ENCODE data around the gene EXOC2.

The EXOC2 gene

GRCh38 chr6:679282-679681 lies 13.7 kb downstream of the EXOC2 start:
- Histone ChIP-seq H3K4ac (ENCODE audit: low read length) (no peak overlapping the region), H4K91ac (ENCODE audit: low read depth, low read length, poor library complexity) (no peak overlapping the region), H3K14ac (ENCODE audit: low read length) (no peak overlapping the region), H3K23ac (ENCODE audit: low read depth, low read length, poor library complexity) (no peak overlapping the region), H3K79me1 (ENCODE audit: low read depth, low read length) (no peaks in the 10 kb centered on the region), H3K36me3 (replicated peaks in 1 of 2; ENCODE audit: control insufficient read depth in 2 of 2, insufficient read depth in 2 of 2, low read length in 2 of 2) (peaks cover 0 to 1% of the 10 kb centered on the region in 2 donors), H3K4me2 (ENCODE audit: insufficient read depth, low read length, poor library complexity, severe bottlenecking) (no peak overlapping the region), H3K4me3 (ENCODE audit: low read length in 2 of 2) (no peak overlapping the region), H2BK15ac (ENCODE audit: low read length) (no peak overlapping the region), H3K18ac (ENCODE audit: low read length) (no peak overlapping the region), H2BK5ac (ENCODE audit: low read length) (no peak overlapping the region), H2AFZ (ENCODE audit: low read length) (no peak overlapping the region), H3K9me3 (replicated peaks in 1 of 2; ENCODE audit: control insufficient read depth in 2 of 2, insufficient read depth in 1 of 2, low read depth in 1 of 2, low read length in 2 of 2) (peaks cover 0 to 8% of the 10 kb centered on the region in 2 donors), H3K4me1 (ENCODE audit: control insufficient read depth in 2 of 2, insufficient read depth in 1 of 2, low read depth in 1 of 2, low read length in 2 of 2) (peaks cover 16 to 17% of the 10 kb centered on the region in 2 donors), H2BK120ac (ENCODE audit: low read depth, low read length) (no peak overlapping the region), H3K27me3 (ENCODE audit: control insufficient read depth in 3 of 3, insufficient read depth in 3 of 3, low read depth in 1 of 3, low read length in 3 of 3) (no peaks in the 10 kb centered on the region), H2AK5ac (ENCODE audit: low read depth, low read length) (no peak overlapping the region), H3K9ac (ENCODE audit: low read depth, low read length, poor library complexity) (no peak overlapping the region), H4K8ac (ENCODE audit: low read depth, low read length) (no peak overlapping the region), H3K27ac (replicated peaks; ENCODE audit: low read length) (no peak overlapping the region), H2BK12ac (ENCODE audit: low read length) (no peak overlapping the region)
- no CpG with 5 or more reads among the region's 9 CpGs for whole genome bisulfite sequencing, 2 donors (ENCODE audit: extremely low coverage in 2 of 2, insufficient read length in 2 of 2, insufficient replicate concordance in 1 of 2)
- DNase-seq (ENCODE audit: low spot score): no peak

GRCh38 chr6:678520-678919 lies 14.4 kb downstream of the EXOC2 start:
- DNase-seq (ENCODE audit: low spot score): no peak

DNA sequence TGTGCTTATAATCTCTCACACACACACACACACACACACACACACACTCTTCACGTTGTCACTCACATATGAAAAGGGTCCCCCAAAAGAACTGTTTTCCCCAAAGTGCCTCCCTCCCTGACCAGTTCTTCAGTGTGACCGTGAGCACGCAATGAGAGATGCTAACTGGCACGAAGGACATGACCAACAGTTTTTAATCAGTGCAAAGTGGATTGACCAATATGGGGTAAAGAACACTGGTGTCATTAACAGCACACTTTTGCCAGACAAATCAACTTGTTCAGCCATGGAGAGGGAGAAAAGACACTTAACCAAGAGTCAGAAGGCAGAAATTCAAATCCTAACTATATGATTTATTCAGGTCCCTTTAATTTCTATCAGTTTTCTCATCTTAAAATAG lies 15.0 kb downstream of the EXOC2 start:
- no peak overlapping the region for H3K23ac ChIP-seq (ENCODE audit: low read depth, low read length, poor library complexity)
- H3K9me3 ChIP-seq (replicated peaks in 1 of 2; ENCODE audit: control insufficient read depth in 2 of 2, insufficient read depth in 1 of 2, low read depth in 1 of 2, low read length in 2 of 2): peaks cover 0 to 8% of the 10 kb centered on the region in 2 donors
- H2BK15ac ChIP-seq (ENCODE audit: low read length): no peak overlapping the region
- H3K4me2 ChIP-seq (ENCODE audit: insufficient read depth, low read length, poor library complexity, severe bottlenecking): no peak overlapping the region
- H3K4ac ChIP-seq (ENCODE audit: low read length): no peak overlapping the region
- no peak overlapping the region for H3K27ac ChIP-seq (replicated peaks; ENCODE audit: low read length)
- peaks cover 8 to 10% of the 10 kb centered on the region in 2 donors for H3K4me1 ChIP-seq (ENCODE audit: control insufficient read depth in 2 of 2, insufficient read depth in 1 of 2, low read depth in 1 of 2, low read length in 2 of 2)
- H2BK5ac ChIP-seq (ENCODE audit: low read length): no peak overlapping the region
- no peak overlapping the region for H3K14ac ChIP-seq (ENCODE audit: low read length)
- H3K36me3 ChIP-seq (replicated peaks in 1 of 2; ENCODE audit: control insufficient read depth in 2 of 2, insufficient read depth in 2 of 2, low read length in 2 of 2): peaks cover 0 to 1% of the 10 kb centered on the region in 2 donors
- no peak overlapping the region for H3K9ac ChIP-seq (ENCODE audit: low read depth, low read length, poor library complexity)
- no peak overlapping the region for H2AK5ac ChIP-seq (ENCODE audit: low read depth, low read length)
- H2BK120ac ChIP-seq (ENCODE audit: low read depth, low read length): no peak overlapping the region
- no peak overlapping the region for H2BK12ac ChIP-seq (ENCODE audit: low read length)
- H3K4me3 ChIP-seq (ENCODE audit: low read length in 2 of 2): no peak overlapping the region
- no peak overlapping the region for H4K8ac ChIP-seq (ENCODE audit: low read depth, low read length)
- H3K18ac ChIP-seq (ENCODE audit: low read length): no peak overlapping the region
- DNase-seq (ENCODE audit: low spot score): no peak
- no peak overlapping the region for H4K91ac ChIP-seq (ENCODE audit: low read depth, low read length, poor library complexity)
- no peaks in the 10 kb centered on the region for H3K79me1 ChIP-seq (ENCODE audit: low read depth, low read length)
- WGBS, 2 donors (ENCODE audit: extremely low coverage in 2 of 2, insufficient read length in 2 of 2, insufficient replicate concordance in 1 of 2): no CpG with 5 or more reads among the region's 4 CpGs
- H3K27me3 ChIP-seq (ENCODE audit: control insufficient read depth in 3 of 3, insufficient read depth in 3 of 3, low read depth in 1 of 3, low read length in 3 of 3): no peaks in the 10 kb centered on the region
- H2AFZ ChIP-seq (ENCODE audit: low read length): no peak overlapping the region

More at GRCh38 chr6:678520-678919, 14.4 kb downstream of the EXOC2 start:
- Histone ChIP-seq H3K14ac (ENCODE audit: low read length) (no peak overlapping the region), H3K9ac (ENCODE audit: low read depth, low read length, poor library complexity) (no peak overlapping the region), H2AK5ac (ENCODE audit: low read depth, low read length) (no peak overlapping the region), H3K18ac (ENCODE audit: low read length) (no peak overlapping the region), H3K4me2 (ENCODE audit: insufficient read depth, low read length, poor library complexity, severe bottlenecking) (no peak overlapping the region), H2BK5ac (ENCODE audit: low read length) (no peak overlapping the region), H4K91ac (ENCODE audit: low read depth, low read length, poor library complexity) (no peak overlapping the region), H2BK15ac (ENCODE audit: low read length) (no peak overlapping the region), H4K8ac (ENCODE audit: low read depth, low read length) (no peak overlapping the region), H3K9me3 (replicated peaks in 1 of 2; ENCODE audit: control insufficient read depth in 2 of 2, insufficient read depth in 1 of 2, low read depth in 1 of 2, low read length in 2 of 2) (peaks cover 0 to 8% of the 10 kb centered on the region in 2 donors), H3K23ac (ENCODE audit: low read depth, low read length, poor library complexity) (no peak overlapping the region), H2AFZ (ENCODE audit: low read length) (no peak overlapping the region), H3K27ac (replicated peaks; ENCODE audit: low read length) (no peak overlapping the region), H3K4ac (ENCODE audit: low read length) (no peak overlapping the region), H3K4me3 (ENCODE audit: low read length in 2 of 2) (no peak overlapping the region), H2BK120ac (ENCODE audit: low read depth, low read length) (no peak overlapping the region), H3K36me3 (replicated peaks in 1 of 2; ENCODE audit: control insufficient read depth in 2 of 2, insufficient read depth in 2 of 2, low read length in 2 of 2) (peaks cover 0 to 1% of the 10 kb centered on the region in 2 donors), H3K79me1 (ENCODE audit: low read depth, low read length) (no peaks in the 10 kb centered on the region), H2BK12ac (ENCODE audit: low read length) (no peak overlapping the region), H3K27me3 (ENCODE audit: control insufficient read depth in 3 of 3, insufficient read depth in 3 of 3, low read depth in 1 of 3, low read length in 3 of 3) (no peaks in the 10 kb centered on the region), H3K4me1 (ENCODE audit: control insufficient read depth in 2 of 2, insufficient read depth in 1 of 2, low read depth in 1 of 2, low read length in 2 of 2) (peaks cover 10 to 14% of the 10 kb centered on the region in 2 donors)
- WGBS, 2 donors (ENCODE audit: extremely low coverage in 2 of 2, insufficient read length in 2 of 2, insufficient replicate concordance in 1 of 2): no CpG with 5 or more reads among the region's 3 CpGs

- no peak overlapping the region for H4K8ac ChIP-seq (ENCODE audit: low read depth, low read length)
- no CpG with 5 or more reads among the region's 3 CpGs for WGBS, 2 donors (ENCODE audit: extremely low coverage in 2 of 2, insufficient read length in 2 of 2, insufficient replicate concordance in 1 of 2)
- no peak overlapping the region for H3K4me3 ChIP-seq (ENCODE audit: low read length in 2 of 2)
- H3K14ac ChIP-seq (ENCODE audit: low read length): no peak overlapping the region
- no peak overlapping the region for H3K18ac ChIP-seq (ENCODE audit: low read length)
- no peak overlapping the region for H2BK120ac ChIP-seq (ENCODE audit: low read depth, low read length)
- no peak overlapping the region for H4K91ac ChIP-seq (ENCODE audit: low read depth, low read length, poor library complexity)
- no peaks in the 10 kb centered on the region for H3K79me1 ChIP-seq (ENCODE audit: low read depth, low read length)
- H3K27me3 ChIP-seq (ENCODE audit: control insufficient read depth in 3 of 3, insufficient read depth in 3 of 3, low read depth in 1 of 3, low read length in 3 of 3): no peaks in the 10 kb centered on the region
- H3K27ac ChIP-seq (replicated peaks; ENCODE audit: low read length): no peak overlapping the region
- H2BK12ac ChIP-seq (ENCODE audit: low read length): no peak overlapping the region
- H3K4me2 ChIP-seq (ENCODE audit: insufficient read depth, low read length, poor library complexity, severe bottlenecking): no peak overlapping the region
- H3K4ac ChIP-seq (ENCODE audit: low read length): no peak overlapping the region
- no peak overlapping the region for H2BK5ac ChIP-seq (ENCODE audit: low read length)
- peaks cover 0 to 20% of the 10 kb centered on the region in 2 donors for H3K9me3 ChIP-seq (replicated peaks in 1 of 2; ENCODE audit: control insufficient read depth in 2 of 2, insufficient read depth in 1 of 2, low read depth in 1 of 2, low read length in 2 of 2)
- H3K36me3 ChIP-seq (replicated peaks in 1 of 2; ENCODE audit: control insufficient read depth in 2 of 2, insufficient read depth in 2 of 2, low read length in 2 of 2): no peaks in the 10 kb centered on the region
- H3K4me1 ChIP-seq (ENCODE audit: control insufficient read depth in 2 of 2, insufficient read depth in 1 of 2, low read depth in 1 of 2, low read length in 2 of 2): no peaks in the 10 kb centered on the region
- no peak for DNase-seq (ENCODE audit: low spot score)
- no peak overlapping the region for H3K9ac ChIP-seq (ENCODE audit: low read depth, low read length, poor library complexity)
- no peak overlapping the region for H3K23ac ChIP-seq (ENCODE audit: low read depth, low read length, poor library complexity)
- H2AFZ ChIP-seq (ENCODE audit: low read length): no peak overlapping the region
- H2AK5ac ChIP-seq (ENCODE audit: low read depth, low read length): no peak overlapping the region
- H2BK15ac ChIP-seq (ENCODE audit: low read length): no peak overlapping the region
Measured at GRCh38 chr6:674956-675355, 18.0 kb downstream of the EXOC2 start.
